Effector CD8-positive, alpha-beta T cell (primary cell): ENCODE data around the gene EEIG1.
A peak's percentile ranks its signal among the peaks of the same experiment; 100 is the strongest.

Experiments used
- DNase-seq: peaks from one replicate; lab custom pipeline; 2025; lab: John Stamatoyannopoulos, UW

The EEIG1 gene

DNA sequence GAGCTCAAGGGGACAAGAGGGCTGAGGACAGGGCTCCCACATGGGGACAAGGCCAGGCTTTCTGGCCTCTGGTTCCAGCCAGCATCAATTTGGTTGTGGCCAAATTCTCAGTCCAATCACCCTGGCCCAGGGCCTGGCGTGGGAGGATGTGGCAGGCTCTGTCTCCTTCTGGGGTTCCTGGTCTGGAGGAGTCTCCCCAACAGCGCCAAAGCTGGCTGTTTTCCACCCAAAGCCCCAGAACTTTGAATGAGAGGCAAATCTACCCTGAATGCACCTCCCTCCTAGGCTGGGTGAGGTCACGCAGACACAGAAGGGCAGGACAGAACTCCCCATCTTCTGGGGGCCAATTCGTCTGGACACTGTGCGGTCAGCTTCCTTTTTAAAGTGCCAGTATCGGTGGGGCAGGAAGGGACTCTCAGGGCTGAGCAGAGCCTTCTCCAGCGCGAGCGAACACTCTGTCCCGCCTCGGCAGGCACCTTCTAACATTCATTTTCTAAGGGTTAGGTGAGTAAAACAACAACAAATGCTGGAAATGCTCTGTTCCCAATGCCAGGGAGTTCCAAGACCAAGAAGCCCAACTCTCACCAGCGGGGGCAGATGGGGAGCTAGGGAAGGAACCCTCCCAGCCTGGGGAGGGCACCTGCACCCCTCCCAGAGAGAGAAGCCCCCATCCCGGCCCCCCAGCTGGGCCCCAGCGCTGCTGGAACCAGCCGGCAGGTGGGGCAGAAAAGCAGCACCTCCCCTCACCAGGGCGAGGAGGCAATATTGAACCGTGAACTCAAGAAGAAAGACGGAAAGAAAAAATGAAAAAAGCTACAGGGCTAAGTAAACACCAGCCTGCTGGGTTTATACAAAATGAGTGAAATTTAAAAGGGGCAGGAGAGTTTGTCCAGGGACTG lies 39.5 kb downstream of the EEIG1 start:
- no peak for DNase-seq

DNA sequence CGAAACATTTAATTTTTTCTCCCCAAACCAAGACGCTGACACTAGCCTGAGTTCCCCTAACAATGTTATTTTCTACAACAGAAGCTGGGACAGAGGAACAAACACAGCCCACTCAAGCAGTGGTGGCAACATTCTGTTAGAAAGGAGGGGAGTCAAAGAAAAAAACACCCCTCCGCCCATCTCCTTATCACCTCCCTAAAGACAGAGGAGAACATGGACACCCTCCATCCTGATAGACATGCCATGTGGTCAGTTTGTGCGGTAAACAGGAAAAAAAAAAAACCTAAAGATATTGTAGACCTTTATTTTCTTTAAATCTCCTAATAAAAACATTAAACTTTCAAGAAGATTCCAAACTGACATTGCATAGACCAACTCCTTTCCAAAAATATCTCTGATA lies 40.2 kb downstream of the EEIG1 start:
- DNase-seq: no peak

DNA sequence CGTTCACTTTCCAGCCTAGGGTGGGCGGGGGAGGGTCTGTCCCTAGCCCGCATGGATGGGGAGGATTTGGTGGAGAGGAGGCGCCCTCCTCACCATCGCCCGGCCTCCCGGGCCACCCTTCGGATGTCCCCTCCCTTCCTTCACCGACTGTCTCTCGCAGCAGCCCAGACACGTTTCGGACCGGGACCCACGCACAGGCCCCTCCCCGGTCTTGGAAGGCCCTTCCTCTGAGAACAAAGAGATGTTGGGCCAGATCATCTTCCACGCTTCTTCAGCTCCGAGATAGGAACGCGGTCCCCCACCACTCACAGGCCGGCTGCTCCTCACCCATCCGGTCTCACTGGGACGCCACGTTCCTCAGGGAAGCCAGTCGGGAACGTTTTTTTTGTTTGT lies 42.5 kb downstream of the EEIG1 start:
- DNase-seq: no peak

DNA sequence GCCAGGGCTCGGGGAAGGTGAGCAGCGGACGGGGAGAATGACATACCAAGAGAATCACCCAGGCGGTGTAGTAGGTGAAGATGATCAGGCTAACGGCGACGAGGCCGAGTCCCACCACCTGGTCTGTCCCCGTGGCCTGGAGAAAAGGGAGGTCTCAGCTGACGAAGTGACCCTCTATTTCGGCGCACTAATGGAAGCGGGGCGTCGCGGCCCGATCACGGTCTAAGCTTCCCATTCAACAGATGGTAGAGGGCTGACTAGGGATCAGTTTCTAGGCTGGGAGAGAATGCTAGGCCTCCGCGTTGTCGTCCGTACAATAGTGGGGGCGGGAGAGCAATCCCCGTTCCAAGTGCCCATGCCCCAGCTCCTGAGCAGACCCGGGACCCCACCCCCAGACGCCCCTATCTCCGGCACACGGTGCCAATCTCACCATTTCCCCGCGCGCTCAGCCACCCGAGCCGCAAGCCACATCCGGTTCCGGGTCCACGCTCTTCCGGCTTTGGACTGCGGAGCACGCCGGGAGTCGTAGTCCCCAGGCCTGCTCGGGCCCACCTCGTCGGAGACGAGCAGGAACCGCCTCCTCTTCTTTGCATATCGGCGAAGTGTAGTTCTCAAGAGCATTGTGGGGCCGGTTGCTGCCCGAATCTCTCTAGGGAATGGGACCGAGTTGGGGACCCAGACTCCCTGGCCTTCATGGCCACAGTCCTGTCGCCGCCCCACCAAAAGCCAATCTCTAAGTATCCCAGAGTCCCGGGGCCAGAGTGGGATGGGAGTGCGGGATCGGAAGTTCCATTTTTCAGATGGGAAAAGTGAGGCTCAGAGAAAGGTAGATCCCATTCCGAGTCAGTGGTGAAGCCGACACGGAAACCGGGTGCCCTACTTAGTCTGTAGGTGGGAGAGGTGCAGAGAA lies 43.1 kb downstream of the EEIG1 start, which contains the start of gene DPM2:
DPM2 (minus strand) TSS at position 467 of the 910 bp plus-strand sequence; CDS start at position 433, 34 bp downstream.
- DNase-seq: peak; percentile 72

DNA sequence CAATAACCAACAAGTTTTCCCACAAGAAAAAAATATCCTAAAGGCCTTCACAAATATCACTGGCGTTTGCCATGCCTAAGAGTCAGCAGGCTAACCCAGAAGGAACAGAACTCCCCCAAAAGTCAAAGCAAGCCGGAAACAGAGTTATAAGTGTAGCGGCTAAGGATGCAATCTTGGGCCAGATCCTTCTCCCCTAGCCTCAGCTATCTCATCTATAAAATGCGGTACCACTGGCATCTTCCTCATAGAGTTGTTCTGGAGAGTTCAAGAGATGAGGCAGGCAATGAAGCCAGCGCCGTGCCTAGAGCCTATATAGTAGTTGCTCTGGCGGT lies 43.8 kb downstream of the EEIG1 start:
- DNase-seq: no peak

DNA sequence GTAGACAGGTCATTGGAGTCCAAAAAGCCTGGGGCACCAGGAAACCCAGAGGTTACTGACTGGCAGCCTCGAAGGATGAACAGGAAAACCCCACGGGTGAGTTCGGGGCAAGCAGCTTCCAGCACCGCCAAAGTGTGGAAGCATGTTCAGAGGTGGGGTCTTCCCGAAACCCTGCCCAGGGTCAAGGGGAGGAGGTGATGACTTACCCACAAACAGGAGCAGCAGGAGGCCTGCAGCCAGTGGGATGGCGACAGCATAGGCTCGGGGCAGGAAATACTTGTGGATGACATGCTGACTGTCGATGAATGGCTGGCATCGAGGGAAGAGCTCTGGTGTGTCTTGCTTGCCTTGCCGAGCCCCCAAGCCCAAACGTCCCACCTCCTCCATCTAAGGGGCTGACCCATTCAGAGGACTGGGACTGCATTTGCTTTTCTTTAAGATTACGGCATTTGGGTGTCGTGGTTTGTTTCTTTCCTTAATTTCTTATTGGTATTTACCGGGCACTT lies 44.4 kb downstream of the EEIG1 start:
- DNase-seq: no peak

DNA sequence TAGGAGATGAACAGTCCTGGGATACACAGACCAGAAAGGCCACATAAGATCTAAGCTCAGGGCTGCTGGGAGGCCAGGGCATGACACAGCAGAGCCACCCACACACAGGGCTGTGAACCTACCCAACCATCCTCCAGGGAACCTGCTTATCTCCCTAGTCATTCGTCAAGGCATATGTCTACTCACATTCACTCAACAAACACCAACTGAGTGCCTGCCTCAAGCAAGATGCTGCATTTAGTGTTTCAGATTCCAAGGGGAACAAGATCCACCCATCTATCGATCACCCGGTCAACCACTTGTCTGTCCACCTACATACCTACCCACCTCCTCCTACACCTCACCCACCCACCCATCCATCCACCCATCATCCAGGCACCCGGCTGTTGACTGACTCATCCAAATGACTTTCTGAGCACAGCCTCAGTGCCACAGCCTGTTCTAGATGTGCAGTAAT lies 45.0 kb downstream of the EEIG1 start:
- DNase-seq: no peak

DNA sequence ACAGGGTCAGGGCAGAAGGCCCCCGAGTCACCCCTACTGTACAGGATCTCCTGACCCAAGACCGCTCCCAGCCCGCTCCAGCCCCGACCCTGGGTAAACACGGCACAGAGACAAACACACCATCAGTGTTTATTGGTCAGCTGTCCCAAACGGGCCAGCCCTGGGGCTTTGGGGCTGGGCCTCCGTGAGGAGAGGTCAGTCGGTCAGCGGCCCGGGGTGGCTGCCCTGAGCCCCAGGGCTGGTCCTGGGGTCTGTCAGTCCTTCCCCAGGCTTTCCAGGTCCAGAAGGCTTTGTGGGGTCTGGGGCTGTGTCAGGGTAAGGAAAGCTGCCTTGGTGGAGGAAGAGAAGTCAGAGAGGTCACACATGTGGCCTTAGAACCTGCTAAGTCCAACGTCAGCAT lies 45.8 kb downstream of the EEIG1 start:
- no peak for DNase-seq

DNA sequence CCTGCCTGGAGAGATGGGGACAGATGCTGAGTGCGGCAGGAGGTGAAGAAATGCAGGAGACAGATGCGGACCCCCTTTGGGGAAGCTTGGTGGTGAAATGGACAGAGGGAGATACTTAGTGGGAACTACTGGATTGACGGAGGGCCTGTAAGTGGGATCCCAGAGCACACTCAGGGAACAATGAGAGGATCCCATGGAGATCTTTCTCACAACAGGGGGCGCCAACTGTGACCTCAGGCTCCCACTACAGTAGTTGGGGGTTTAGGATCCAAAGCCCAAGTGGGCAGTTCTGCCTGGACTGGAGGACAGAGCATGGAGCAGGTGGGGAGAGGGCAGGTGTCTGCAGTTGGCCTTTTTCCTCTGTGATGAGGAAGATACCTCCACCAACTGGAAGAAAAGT lies 46.5 kb downstream of the EEIG1 start:
- DNase-seq: no peak

DNA sequence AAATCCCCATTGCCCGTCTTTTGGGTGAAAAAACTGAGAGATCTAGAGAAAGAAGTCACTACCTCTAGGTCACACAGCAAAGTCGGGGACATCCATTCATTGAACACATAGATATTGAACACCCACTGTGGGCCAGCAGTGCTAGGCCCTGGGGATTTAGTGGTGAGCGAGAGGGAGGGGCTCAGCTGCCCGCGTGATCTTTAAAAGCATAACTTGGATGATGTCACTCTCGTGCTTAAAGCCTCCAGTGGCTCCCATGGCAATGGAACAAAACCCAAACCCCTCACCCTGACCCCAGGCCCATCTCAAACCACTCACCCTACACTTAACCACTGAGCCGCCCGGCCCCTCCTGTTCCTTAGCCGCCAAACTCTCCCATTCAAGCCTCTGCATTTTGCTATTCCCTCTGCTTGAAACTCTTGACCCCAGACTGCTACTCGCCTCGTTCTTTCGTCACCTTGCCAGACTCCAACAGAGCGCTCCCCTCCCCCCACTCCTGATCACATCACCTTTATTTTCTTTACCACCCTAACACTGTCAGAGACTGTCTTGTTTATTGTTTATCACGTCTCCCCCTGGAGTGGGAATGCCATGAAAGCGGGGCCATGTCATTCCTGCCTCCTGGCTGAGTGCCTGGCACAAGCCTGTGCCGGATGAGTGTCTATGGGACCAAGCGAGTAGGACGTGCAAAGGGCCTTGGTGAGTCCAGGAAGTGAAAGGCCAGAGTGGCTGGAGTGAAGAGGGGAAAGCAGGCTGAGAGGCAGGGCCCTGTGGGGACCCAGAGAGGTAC lies 49.5 kb downstream of the EEIG1 start:
- DNase-seq: no peak
